HepG2 (cell line): ENCODE data around the gene ZXDC. TPM values are rescaled to one million over a fixed set of nuclear protein-coding genes. Genes with fewer than 3 reads are reported as not detected.

ENCODE experiments used
- GPN1 ChIP-seq: sonication (generic); formaldehyde crosslinking; IDR thresholded peaks from 2 replicates; pipeline ENCODE4 v1.5.1; 2020; ENCODE audit warnings: missing genetic modification reagents, borderline replicate concordance
- MXD3 ChIP-seq: IDR thresholded peaks from 2 replicates; pipeline ENCODE4 v1.6.1; 2016; ENCODE audit warnings: mild to moderate bottlenecking, missing biosample characterization, missing genetic modification reagents
- NFRKB ChIP-seq: fragments of 450-650 bp; IDR thresholded peaks from 2 replicates; pipeline ENCODE4 v1.6.1; 2017
- NKX3-1 ChIP-seq: sonication (generic); formaldehyde crosslinking; IDR thresholded peaks from 2 replicates; pipeline ENCODE4 v1.5.0; 2020; ENCODE audit warnings: missing genetic modification reagents
- PAXIP1 ChIP-seq: sonication (generic); formaldehyde crosslinking; conservative IDR thresholded peaks from 2 replicates; pipeline ENCODE4 v1.4.0; 2020; ENCODE audit warnings: mild to moderate bottlenecking, missing genetic modification reagents, moderate library complexity
- SALL2 ChIP-seq: sonication (generic); formaldehyde crosslinking; IDR thresholded peaks from 2 replicates; pipeline ENCODE4 v1.8.1; 2023; ENCODE audit warnings: mild to moderate bottlenecking, missing genetic modification reagents, inconsistent platforms
- ZNF33A ChIP-seq: sonication (generic); formaldehyde crosslinking; IDR thresholded peaks from 2 replicates; pipeline ENCODE4 v1.5.1; 2020; ENCODE audit warnings: missing genetic modification reagents, mild to moderate bottlenecking, moderate library complexity, borderline replicate concordance
- ZNF557 ChIP-seq: sonication (generic); formaldehyde crosslinking; IDR thresholded peaks from 2 replicates; pipeline ENCODE4 v1.4.0; 2020; ENCODE audit warnings: missing genetic modification reagents
- polyA plus RNA-seq, 8 experiments: library from polyadenylated mRNA; depleted of rRNA in 3 of 8; stranded (reverse) in 7 of 8; unstranded in 1 of 8; fragments of >200 nt; fragmentation: Illumina TruSeq in 4 of 8; extraction: Trizol in 4 of 8; gene quantifications; 2 replicates each; pipeline versions ENCODE4 v1.2.1 to v1.2.3, GENCODE V29; 2011 to 2016; ENCODE audit warnings: low read depth in 4 of 8, missing spikeins in 1 of 8, mixed read lengths in 1 of 8; ENCODE audit not compliant: insufficient read depth in 1 of 8
- total RNA-seq, 5 experiments: library from RNA; depleted of rRNA; stranded (reverse); fragments of >200 nt; fragmentation: Illumina TruSeq; extraction: Trizol; gene quantifications; 2 replicates each; pipeline ENCODE4 v1.2.3, GENCODE V29; 2016; ENCODE audit warnings: low read depth in 1 of 5
- TF ChIP-seq, protein P1 (sequence below): sonication (generic); formaldehyde crosslinking; IDR thresholded peaks from 2 replicates; pipeline ENCODE4 v1.4.0; 2020; ENCODE audit warnings: mild to moderate bottlenecking, missing genetic modification reagents, borderline replicate concordance
- TF ChIP-seq, protein P2 (sequence below): IDR thresholded peaks from 2 replicates; pipeline ENCODE4 v1.6.1; 2016
- TF ChIP-seq, protein P3 (sequence below): sonication (generic); formaldehyde crosslinking; IDR thresholded peaks from 2 replicates; pipeline ENCODE4 v1.5.1; 2020; ENCODE audit warnings: mild to moderate bottlenecking, missing genetic modification reagents, borderline replicate concordance

Gene ZXDC
- total and polyA plus RNA-seq, 2 of the 13 experiments (the other 11 are each of a cell fraction or from before 2014, with no cell fraction given), result 17.6 to 21.2 TPM

- TF ChIP-seq ZNF33A (no peak), MXD3 (no peak), SALL2 (CRISPR knock-in tag) (no peak), PAXIP1 (CRISPR knock-in tag) (no peak), NFRKB (no peak), ZNF557 (no peak), NKX3-1 (no peak), GPN1 (no peak)
- TF ChIP-seq, protein P1, sequence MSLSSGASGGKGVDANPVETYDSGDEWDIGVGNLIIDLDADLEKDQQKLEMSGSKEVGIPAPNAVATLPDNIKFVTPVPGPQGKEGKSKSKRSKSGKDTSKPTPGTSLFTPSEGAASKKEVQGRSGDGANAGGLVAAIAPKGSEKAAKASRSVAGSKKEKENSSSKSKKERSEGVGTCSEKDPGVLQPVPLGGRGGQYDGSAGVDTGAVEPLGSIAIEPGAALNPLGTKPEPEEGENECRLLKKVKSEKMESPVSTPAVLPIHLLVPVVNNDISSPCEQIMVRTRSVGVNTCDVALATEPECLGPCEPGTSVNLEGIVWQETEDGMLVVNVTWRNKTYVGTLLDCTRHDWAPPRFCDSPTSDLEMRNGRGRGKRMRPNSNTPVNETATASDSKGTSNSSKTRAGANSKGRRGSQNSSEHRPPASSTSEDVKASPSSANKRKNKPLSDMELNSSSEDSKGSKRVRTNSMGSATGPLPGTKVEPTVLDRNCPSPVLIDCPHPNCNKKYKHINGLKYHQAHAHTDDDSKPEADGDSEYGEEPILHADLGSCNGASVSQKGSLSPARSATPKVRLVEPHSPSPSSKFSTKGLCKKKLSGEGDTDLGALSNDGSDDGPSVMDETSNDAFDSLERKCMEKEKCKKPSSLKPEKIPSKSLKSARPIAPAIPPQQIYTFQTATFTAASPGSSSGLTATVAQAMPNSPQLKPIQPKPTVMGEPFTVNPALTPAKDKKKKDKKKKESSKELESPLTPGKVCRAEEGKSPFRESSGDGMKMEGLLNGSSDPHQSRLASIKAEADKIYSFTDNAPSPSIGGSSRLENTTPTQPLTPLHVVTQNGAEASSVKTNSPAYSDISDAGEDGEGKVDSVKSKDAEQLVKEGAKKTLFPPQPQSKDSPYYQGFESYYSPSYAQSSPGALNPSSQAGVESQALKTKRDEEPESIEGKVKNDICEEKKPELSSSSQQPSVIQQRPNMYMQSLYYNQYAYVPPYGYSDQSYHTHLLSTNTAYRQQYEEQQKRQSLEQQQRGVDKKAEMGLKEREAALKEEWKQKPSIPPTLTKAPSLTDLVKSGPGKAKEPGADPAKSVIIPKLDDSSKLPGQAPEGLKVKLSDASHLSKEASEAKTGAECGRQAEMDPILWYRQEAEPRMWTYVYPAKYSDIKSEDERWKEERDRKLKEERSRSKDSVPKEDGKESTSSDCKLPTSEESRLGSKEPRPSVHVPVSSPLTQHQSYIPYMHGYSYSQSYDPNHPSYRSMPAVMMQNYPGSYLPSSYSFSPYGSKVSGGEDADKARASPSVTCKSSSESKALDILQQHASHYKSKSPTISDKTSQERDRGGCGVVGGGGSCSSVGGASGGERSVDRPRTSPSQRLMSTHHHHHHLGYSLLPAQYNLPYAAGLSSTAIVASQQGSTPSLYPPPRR, result no peak
- TF ChIP-seq, protein P2, sequence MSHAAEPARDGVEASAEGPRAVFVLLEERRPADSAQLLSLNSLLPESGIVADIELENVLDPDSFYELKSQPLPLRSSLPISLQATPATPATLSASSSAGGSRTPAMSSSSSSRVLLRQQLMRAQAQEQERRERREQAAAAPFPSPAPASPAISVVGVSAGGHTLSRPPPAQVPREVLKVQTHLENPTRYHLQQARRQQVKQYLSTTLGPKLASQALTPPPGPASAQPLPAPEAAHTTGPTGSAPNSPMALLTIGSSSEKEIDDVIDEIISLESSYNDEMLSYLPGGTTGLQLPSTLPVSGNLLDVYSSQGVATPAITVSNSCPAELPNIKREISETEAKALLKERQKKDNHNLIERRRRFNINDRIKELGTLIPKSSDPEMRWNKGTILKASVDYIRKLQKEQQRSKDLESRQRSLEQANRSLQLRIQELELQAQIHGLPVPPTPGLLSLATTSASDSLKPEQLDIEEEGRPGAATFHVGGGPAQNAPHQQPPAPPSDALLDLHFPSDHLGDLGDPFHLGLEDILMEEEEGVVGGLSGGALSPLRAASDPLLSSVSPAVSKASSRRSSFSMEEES, result no peak
- TF ChIP-seq, protein P3, sequence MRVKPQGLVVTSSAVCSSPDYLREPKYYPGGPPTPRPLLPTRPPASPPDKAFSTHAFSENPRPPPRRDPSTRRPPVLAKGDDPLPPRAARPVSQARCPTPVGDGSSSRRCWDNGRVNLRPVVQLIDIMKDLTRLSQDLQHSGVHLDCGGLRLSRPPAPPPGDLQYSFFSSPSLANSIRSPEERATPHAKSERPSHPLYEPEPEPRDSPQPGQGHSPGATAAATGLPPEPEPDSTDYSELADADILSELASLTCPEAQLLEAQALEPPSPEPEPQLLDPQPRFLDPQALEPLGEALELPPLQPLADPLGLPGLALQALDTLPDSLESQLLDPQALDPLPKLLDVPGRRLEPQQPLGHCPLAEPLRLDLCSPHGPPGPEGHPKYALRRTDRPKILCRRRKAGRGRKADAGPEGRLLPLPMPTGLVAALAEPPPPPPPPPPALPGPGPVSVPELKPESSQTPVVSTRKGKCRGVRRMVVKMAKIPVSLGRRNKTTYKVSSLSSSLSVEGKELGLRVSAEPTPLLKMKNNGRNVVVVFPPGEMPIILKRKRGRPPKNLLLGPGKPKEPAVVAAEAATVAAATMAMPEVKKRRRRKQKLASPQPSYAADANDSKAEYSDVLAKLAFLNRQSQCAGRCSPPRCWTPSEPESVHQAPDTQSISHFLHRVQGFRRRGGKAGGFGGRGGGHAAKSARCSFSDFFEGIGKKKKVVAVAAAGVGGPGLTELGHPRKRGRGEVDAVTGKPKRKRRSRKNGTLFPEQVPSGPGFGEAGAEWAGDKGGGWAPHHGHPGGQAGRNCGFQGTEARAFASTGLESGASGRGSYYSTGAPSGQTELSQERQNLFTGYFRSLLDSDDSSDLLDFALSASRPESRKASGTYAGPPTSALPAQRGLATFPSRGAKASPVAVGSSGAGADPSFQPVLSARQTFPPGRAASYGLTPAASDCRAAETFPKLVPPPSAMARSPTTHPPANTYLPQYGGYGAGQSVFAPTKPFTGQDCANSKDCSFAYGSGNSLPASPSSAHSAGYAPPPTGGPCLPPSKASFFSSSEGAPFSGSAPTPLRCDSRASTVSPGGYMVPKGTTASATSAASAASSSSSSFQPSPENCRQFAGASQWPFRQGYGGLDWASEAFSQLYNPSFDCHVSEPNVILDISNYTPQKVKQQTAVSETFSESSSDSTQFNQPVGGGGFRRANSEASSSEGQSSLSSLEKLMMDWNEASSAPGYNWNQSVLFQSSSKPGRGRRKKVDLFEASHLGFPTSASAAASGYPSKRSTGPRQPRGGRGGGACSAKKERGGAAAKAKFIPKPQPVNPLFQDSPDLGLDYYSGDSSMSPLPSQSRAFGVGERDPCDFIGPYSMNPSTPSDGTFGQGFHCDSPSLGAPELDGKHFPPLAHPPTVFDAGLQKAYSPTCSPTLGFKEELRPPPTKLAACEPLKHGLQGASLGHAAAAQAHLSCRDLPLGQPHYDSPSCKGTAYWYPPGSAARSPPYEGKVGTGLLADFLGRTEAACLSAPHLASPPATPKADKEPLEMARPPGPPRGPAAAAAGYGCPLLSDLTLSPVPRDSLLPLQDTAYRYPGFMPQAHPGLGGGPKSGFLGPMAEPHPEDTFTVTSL (CRISPR knock-in tag), result no peak
Measured at GRCh38 chr3:126391631-126392030, 84.1 kb downstream of the ZXDC start (continued).
